Activated CD8-positive, alpha-beta memory T cell treated with anti-CD3 and anti-CD28 coated beads, Interleukin-2, amount 50 U/mL, for 24 hours (primary cell): ENCODE results near the gene INPP1.

Experiments used
- DNase-seq: peaks from one replicate; pipeline ENCODE4 v3.0.0-alpha.2; 2020; ENCODE audit errors: extremely low read depth

The INPP1 gene

GRCh38 chr2:190408538-190409271 lies 65.3 kb downstream of the INPP1 start:
- DNase-seq: no peak

- no peak for DNase-seq
These were observed 66.2 kb downstream of the INPP1 start for GRCh38 chr2:190409616-190410015.

DNA sequence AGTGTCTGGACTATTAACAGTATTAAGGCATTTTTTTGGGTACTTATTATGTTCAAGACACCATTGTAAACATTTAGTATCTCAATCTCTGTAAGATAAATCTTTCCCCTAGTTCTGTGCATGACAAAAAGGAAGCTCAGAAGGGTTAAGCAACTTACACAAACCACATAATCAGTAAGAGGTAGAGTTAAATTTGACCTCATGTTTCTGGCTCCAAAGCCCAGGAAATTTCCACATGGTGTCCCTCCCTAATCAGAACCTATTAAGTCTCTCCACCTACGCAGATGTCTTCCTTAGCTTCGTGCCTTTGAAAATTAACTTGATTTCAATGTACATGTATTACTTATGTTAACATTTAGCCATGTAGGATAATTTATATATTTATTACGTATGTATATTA lies 66.8 kb downstream of the INPP1 start:
- no peak for DNase-seq

DNA sequence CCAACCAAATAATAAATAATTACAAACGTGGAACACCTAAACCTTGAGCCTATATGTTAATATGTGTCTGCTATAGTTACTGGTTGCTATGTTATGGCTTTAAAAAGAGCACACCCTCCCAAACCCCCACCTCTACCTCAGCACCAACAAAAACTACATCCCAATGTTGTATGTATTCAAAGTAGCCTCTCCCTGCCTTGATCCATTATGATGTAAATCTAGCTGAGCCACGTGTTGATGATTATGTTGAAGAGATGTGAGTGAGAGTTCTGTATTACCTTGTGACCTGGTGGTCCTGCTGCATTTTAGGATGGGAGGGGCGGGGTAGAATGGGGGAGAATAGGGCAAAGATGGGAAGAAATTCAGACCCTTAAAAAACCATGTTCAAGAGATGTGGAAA lies 69.6 kb downstream of the INPP1 start:
- no peak for DNase-seq

- no peak for DNase-seq
These were observed 70.0 kb downstream of the INPP1 start for GRCh38 chr2:190413421-190413820.

GRCh38 chr2:190415251-190415650 lies 71.9 kb downstream of the INPP1 start:
- no peak for DNase-seq

GRCh38 chr2:190415794-190416775 lies 72.7 kb downstream of the INPP1 start:
- no peak for DNase-seq

DNA sequence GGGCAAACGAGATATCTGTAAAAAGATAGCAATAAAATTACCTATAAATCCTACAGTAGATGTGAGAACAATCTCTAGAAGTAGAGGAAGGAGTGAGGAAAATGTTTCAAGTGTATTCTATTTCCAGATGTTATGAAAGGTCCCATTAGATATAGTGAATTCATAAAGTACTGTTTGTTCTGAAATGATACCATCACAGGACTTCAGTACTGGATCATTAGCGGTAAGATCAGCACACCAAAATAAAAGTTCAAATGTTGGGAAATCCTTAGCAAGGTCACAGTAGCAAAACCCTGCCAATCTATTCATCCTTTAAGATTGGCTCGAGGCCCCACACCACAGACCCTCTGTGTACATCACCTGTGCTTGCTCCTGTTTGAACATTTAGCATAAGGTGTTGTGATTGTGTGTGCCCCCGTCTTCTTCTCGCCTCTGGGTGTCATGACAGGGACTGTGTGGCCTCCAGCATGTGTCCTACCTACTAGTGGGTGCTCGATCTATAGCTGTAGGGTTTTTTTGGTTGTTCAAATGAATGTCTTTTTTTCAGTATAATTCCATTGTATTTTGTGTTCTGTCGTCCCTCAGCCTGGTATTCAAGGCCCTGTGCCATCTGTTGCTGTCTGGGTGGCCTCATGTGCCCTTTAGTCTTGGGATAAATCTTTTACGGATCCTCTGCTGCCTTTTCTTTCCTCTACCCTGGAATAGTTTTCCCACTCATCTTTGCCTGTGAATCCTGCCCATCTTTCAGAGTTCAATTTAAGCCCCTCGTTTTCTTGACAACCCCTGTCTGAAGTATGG lies 73.9 kb downstream of the INPP1 start:
- DNase-seq: no peak

DNA sequence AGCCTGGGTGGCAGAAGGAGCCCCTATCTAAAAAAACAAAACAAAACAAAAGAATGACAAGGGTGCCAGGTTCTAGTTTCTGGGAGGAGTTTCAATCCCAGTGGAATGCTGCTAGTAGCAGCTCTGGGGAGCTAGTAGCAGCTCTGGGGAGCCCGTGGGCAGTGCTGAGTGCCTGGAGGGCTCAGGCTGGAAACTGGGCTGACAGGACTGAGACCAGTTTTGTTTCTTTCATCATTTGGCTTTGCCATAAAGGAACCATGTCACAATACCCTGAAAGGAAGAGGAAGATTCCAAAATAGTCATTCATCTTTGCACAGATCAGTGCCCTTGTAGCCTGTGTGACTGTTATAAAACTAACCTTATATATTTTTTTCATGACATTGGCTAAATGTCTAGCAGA lies 75.3 kb downstream of the INPP1 start:
- DNase-seq: no peak

GRCh38 chr2:190420801-190421200 lies 77.4 kb downstream of the INPP1 start:
- DNase-seq: no peak
